HG03520 (cell line): ENCODE data around the gene GEMIN7.
A peak's percentile ranks its signal among the peaks of the same experiment; 100 is the strongest.

Experiments used
- ATAC-seq: cut with Tn5 transposase; IDR thresholded peaks from one replicate; pipeline ENCODE4 v1.9.1; 2021; ENCODE audit warnings: mild to moderate bottlenecking, moderate library complexity; ENCODE audit not compliant: unreplicated experiment

The GEMIN7 gene

DNA sequence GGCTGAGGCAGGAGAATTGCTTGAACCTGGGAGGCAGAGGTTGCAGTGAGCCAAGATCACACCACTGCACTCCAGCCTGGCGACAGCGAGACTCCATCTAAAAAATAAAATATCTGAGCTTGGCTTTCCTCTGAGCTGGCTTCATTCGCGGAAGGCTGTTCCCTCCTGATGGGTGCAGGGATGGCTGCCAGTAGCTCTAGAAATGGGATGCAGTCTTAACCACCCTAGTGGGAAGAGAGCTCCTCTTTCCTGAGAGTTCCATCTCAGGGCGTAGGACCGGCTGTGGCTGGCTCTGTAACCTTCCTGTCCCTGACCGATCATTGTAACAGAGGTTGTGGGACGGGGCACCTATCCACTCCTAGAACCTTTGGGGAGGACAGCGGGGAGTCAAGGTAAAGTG, 46.3 kb downstream of the GEMIN7 start:
- ATAC-seq = no peak

GRCh38 chr19:45125975-45126493, 47.0 kb downstream of the GEMIN7 start:
- ATAC-seq = no peak

GRCh38 chr19:45126654-45127053, 47.6 kb downstream of the GEMIN7 start:
- ATAC-seq = no peak

- no peak for ATAC-seq
Measured at GRCh38 chr19:45128146-45128545, 49.1 kb downstream of the GEMIN7 start.

- ATAC-seq = no peak
Measured at GRCh38 chr19:45128806-45129205, 49.7 kb downstream of the GEMIN7 start.

- no peak for ATAC-seq
Measured at GRCh38 chr19:45130236-45130635, 51.2 kb downstream of the GEMIN7 start.

- no peak for ATAC-seq
Measured at GRCh38 chr19:45130888-45131615, 52.0 kb downstream of the GEMIN7 start.

GRCh38 chr19:45133661-45134060, 54.6 kb downstream of the GEMIN7 start:
- ATAC-seq = no peak

GRCh38 chr19:45135176-45135885, 56.3 kb downstream of the GEMIN7 start:
- no peak for ATAC-seq

- ATAC-seq = no peak
Measured at GRCh38 chr19:45136507-45137178, 57.6 kb downstream of the GEMIN7 start.

DNA sequence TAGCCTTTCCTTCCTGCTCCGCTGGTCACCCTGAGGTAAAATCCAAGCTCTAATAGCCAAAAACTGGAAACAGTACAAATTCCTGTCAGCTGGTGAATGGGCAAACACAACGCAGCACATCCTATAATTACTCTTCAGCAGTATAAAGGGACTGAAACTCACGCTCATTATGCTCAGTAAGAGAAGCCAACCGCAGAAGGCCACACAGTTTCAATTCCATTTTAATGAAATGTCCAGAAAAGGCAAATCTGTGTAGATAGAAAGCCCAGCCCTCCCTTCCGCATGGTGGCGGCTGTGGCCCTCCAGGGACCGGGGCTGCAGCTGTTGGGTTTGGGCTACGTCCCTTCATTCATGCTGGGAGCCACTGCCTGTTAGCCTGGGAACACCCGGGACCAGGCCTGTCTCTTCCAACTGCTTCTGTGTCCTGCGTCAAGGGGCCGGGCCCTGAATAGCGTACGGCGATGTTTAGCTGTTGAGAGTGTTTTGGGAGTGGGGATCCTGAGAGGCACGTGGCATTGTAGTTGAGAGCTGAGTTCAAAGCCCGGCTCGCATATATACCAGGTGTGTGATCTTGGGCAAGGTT, 58.2 kb downstream of the GEMIN7 start:
- ATAC-seq = peak; percentile 68

DNA sequence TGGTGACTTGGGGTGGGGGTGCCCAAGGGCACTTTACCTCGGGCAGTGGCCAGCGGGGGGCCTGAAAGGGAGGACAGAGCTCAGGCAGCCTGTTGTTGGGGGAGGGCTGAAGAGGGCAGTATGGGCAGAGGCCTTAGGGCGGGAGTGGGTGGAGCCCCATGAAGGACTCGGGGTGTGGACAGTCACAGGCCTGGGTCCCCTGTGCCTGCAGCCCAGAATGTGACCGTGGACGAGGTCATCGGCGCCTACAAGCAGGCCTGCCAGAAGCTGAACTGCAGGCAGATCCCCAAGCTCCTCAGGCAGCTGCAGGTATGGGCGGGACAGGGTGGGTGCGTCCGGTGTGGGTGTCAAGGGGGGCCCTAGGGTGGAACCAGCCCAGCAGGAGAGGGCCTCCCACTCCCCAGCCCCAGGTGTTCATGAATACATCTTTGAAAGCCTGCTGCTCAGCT, 59.3 kb downstream of the GEMIN7 start:
- ATAC-seq = no peak

DNA sequence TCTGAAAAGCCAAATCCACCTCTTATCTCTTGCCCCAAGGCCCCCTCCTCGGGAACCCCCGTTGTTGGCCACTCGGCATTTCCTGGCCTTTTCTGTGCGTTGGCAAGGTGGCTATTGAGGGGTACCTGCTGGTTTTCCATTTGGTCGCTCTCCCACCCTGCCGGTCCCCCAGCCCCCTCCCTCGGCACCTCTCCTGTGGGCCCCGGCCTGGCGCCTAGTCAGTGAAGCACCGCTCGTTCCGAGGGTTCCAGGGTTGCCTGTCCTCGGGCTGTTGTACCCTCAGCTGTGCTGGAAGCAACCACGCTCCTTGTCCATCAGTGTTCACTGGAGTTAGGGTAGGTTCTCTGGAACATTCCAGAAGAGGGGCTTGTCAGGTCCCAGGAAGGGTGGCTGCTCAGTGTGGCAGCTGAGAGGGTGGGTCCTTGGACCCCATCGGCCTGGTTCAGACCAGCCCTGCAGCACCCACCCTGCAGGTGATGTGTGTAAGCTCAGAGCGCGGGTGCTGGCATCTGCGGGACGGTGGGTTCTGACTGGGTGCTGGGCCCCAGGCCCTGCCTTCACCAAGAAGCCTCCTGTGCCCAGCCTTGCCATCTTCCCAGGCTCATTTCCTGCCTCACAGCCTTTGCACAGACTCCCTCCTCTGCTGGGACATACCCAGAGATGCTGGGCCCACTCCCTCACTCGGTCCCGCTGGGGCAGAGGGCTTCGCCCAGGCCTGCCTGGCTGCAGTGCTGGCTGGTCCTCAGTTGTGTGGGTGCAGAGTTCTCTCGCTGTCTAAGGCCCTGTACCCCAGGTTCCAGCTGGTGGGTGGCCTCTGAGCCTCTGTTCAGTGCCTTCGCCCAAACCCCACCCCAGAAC, 60.5 kb downstream of the GEMIN7 start:
- no peak for ATAC-seq

- ATAC-seq = no peak
Measured at GRCh38 chr19:45140144-45140503, 61.1 kb downstream of the GEMIN7 start.

- ATAC-seq = no peak
Measured at GRCh38 chr19:45140533-45140932, 61.5 kb downstream of the GEMIN7 start.
